Lower leg skin (tissue), 3 donors: ENCODE results near the gene NCF4.

ENCODE experiments used
- POLR2A ChIP-seq, 2 donors: fragments of 450-650 bp; IDR thresholded peaks; one replicate each; pipeline ENCODE4 v1.6.1; 2016 to 2017; ENCODE audit warnings: antibody characterized with exemption in 2 of 2, mild to moderate bottlenecking in 1 of 2, moderate library complexity in 1 of 2
- TF ChIP-seq, protein P1 (sequence below), 3 donors: fragments of 450-650 bp; IDR thresholded peaks; one replicate each; pipeline ENCODE4 v1.5.1; 2016; ENCODE audit warnings: antibody characterized with exemption in 3 of 3, mild to moderate bottlenecking in 3 of 3, moderate library complexity in 2 of 3

GRCh38 chr22:36922105-36922608, 61.4 kb downstream of the NCF4 start:
- TF ChIP-seq, protein P1, sequence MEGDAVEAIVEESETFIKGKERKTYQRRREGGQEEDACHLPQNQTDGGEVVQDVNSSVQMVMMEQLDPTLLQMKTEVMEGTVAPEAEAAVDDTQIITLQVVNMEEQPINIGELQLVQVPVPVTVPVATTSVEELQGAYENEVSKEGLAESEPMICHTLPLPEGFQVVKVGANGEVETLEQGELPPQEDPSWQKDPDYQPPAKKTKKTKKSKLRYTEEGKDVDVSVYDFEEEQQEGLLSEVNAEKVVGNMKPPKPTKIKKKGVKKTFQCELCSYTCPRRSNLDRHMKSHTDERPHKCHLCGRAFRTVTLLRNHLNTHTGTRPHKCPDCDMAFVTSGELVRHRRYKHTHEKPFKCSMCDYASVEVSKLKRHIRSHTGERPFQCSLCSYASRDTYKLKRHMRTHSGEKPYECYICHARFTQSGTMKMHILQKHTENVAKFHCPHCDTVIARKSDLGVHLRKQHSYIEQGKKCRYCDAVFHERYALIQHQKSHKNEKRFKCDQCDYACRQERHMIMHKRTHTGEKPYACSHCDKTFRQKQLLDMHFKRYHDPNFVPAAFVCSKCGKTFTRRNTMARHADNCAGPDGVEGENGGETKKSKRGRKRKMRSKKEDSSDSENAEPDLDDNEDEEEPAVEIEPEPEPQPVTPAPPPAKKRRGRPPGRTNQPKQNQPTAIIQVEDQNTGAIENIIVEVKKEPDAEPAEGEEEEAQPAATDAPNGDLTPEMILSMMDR (IDR thresholded peaks at IDR 0.05): no peak
- no peak for TF ChIP-seq POLR2A (IDR thresholded peaks at IDR 0.05)
